CD4-positive, alpha-beta T cell treated with Interferon alpha-2 for 1 hour (primary cell): Measurements from ENCODE around the gene NOSTRIN.
"Not testable (repeated sequence)": the region's sequence is repeated elsewhere in the genome, so short reads cannot be mapped to it uniquely, and the experiment has no call there.

Source experiments
- DNase-seq, 2 donors: peaks; one replicate each; pipeline ENCODE4 v3.0.0-alpha.2; 2020 to 2022

Gene NOSTRIN

DNA sequence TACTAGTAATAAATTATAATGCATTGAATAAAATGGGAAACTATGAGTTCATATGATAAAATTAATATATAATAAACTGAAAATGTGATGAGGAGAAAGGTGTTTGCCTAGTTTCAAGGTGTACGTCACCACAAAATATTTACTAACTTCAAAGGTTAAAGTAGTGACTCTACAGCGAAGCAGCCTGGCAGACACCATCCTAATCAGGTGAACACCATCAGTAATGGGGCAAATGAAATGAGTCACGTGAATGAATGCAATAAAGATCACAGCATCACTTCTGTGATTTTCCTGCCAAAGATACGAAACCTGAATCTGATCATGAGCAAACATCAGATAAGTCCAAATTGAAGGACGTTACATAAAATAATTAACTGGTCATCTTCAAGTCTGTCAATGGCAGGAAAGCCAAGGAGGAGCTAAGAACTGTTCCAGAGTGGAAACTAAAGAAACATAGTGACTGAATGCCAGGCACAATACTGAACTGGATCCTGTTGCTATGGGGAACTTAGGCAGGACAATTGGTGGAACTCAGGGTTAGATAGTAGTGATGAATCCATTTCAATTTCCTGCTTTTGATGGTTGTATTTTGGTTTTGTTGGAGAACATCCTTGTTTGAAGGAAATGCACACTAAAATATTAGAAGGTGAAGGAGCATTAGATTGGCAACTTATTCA is 12.1 kb upstream of the NOSTRIN start:
- DNase-seq, result no peak

DNA sequence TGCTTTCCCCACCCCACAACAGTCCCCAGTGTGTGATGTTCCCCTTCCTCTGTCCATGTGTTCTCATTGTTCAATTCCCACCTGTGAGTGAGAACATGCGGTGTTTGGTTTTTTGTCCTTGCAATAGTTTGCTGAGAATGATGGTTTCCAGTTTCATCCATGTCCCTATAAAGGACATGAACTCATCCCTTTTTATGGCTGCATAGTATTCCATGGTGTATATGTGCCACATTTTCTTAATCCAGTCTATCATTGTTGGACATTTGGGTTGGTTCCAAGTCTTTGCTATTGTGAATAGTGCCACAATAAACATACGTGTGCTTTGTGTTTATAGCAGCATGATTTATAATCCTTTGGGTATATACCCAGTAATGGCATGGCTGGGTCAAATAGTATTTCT is 11.3 kb upstream of the NOSTRIN start:
- DNase-seq, result not testable (repeated sequence)

DNA sequence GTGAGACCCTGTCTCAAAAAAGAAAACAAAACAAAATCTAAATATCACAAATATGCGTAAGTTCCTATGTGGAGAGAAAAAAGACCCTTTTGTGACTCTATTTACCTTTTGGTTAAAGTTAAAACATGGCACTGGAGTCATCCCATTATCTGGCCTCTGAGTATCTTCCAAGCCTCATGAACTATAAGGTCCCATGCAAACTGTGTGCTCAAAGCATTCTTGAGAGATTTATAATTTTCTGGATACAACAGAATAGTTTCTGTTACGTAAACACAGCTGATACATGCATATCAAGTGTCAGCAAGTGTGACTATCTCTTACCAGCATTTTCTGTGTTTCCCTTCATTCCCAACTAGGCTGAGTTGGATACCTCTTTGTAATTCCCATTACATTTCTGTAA is 8.8 kb upstream of the NOSTRIN start:
- no peak for DNase-seq

DNA sequence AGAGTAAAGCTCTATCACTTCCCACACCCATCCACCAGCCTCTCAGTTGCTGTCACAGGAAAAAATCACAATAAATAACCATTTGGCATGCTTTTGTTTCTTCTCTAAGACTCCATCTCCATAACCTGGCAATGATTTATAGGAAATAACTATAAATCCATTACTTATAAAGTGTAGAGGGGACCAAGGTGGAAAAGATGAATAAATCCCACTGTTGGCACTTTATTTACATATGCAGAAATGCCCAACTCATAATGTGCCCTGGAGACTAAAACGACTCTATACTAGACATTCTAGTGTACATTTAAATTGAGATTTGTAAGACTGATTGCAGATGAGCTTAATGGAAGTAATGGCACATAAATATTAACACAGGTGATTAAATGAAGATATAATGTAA is 7.5 kb upstream of the NOSTRIN start:
- DNase-seq, result no peak

DNA sequence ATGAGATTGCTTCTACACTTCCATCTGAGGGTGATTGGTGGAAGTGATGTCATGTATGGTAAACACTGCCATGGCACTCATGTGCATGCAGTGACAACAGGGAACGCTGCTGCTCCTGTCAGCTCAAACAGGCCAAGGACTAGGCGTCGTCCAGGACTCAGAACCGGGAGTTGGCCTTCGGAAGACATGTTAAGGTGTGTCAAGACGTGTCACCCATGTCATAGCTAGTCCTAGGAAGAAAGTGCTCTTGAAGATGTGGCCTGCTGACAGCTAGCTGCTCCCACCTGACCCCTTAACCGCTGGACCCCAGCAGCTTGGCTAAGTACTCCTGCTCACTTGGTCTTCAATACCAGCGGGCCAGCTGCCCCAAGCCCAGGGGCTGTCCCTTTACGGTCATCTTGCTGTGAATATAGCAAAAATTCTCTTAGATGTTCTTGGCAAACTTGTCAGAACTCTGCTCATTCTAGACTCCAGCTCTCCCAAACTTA is 6.3 kb upstream of the NOSTRIN start:
- DNase-seq, result no peak

DNA sequence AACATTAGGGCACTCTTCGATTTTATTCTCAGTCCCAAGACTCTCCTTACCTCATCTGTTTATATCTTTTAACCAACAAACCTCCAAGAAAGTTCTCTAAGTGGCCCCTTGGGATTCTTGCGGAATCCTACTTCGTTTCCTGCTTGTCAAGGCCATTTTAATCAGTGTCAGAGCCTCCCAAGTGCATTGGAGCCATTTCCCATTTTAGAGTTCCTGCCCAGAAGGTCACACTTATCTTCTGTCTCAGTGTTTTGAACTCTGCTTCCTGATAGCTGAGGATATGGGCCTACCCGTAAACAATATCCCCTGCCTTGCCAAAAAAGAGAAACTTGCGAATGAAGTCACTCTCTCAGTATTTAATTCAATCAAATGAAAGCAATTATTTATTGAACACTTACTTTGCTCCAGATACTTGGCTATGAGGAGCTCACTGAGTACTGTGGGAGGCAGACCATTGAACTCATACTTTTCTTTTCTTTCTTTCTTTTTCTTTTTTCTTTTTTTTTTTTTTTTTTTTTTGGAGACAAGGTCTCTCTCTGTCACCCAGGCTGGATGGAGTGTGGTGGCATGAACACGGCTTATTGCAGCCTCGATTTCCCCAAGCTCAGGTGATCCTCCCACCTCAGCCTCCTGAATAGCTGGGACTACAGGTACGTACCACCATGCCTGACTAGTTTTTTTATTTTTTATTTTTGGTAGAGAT is 5.7 kb upstream of the NOSTRIN start:
- no peak for DNase-seq

DNA sequence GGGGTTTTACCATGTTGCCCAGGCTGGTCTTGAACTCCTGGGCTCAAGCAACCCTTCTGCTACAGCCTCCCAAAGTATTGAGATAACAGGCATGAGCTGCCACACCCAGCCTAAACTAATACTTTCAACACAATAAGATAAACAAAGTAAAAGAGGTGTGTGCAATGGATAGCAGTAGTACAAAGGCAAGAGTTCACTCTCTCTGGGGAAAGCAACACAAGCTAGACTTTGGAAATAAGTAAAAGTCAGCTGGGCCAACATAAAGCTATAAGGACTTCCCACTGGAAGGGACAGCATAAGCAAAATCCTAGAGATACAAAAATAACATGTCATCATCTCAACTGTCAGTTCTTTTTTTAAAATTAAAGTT is 5.2 kb upstream of the NOSTRIN start:
- no peak for DNase-seq

- no peak for DNase-seq
These were observed 4.2 kb upstream of the NOSTRIN start for GRCh38 chr2:168798076-168798887.

DNA sequence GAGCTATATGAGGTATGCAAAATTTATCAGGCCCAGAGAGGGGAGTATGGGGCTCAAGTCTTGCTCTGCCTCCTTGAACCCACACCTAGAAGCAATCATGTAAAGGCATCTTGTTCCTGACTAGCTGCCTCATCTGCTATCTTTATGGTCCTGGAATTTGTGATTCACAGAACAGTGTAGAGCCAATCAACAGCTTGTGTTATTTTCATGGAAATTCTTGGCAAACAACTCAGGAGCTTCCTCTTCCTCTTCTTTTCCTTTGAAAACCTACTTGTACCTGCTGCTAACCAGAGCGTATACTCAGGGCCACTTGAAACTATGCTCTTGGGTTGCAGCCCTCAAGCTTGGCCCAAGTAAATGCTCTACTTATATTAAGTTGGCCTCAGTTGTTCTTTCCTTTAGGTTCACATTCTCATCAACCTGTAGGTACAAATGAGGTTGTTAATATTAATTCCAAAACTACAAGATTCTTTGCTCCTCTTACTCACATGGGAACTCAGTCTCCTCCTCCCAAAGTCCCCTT is 3.5 kb upstream of the NOSTRIN start:
- DNase-seq, result no peak

- no peak for DNase-seq
These were observed 966 bp upstream of the NOSTRIN start for GRCh38 chr2:168801471-168801870.

- no peak for DNase-seq
These were observed 655 bp downstream of the NOSTRIN start for GRCh38 chr2:168802859-168803725.

- DNase-seq, result no peak
These were observed 1.8 kb downstream of the NOSTRIN start for GRCh38 chr2:168804214-168804613.

DNA sequence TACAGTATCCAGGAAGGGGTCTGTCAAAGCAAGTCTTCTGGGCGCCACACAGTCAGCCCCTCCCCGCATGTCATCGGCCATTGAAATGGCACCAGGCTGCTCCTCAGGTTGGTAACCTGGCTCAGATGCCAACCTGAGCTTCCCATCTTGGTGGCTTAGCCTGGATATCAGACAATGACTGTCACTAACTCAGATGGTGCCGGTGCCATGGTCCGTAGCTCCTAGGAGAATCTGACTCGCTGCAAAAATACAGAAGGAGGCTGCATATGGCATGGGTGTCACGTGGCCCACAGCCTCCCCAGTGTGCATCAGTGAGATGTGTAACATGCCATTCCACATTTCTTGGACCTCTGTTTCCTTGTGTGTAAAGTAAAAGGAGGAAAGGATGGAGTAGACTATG is 3.2 kb downstream of the NOSTRIN start:
- no peak for DNase-seq

DNA sequence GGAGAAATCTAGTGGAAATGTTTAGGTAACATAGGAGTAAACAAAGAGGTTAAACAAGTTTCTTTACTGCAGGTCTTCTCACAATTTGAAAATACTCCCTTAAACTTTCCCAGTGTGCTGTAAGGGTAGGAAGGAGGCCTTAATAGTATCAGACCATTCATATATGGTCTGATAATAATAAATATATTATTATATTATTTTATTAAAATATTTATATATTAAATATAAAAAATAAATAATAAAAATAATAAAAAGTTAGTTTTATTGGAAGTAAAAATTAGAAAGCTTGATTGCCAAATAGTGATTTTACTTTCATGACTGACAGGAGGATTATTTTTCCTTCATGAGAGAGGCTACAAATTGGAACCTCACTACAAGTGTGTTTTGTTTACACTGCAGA is 7.1 kb downstream of the NOSTRIN start:
- no peak for DNase-seq

- DNase-seq, result no peak
These were observed 7.8 kb downstream of the NOSTRIN start for GRCh38 chr2:168810235-168810634.

DNA sequence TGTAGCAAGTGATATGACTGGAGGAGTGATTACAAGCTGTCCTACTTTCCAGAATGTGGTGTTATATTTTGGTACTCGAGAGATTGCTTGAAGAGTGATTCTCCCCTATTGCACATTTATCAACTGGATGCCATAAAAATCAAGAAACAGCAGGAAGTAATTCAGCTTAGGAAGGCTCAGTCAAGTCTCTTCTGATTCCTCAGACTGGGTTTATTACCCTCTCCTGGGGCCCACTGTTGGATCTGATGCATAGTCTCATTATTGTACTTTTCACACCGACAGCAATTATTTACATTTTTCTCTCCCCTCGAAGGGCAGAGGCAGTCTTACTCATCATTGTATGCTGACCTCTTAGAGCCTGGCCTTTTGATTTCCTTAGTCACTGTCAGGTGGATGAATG is 9.3 kb downstream of the NOSTRIN start:
- no peak for DNase-seq

- no peak for DNase-seq
These were observed 11.6 kb downstream of the NOSTRIN start for GRCh38 chr2:168814046-168814445.

DNA sequence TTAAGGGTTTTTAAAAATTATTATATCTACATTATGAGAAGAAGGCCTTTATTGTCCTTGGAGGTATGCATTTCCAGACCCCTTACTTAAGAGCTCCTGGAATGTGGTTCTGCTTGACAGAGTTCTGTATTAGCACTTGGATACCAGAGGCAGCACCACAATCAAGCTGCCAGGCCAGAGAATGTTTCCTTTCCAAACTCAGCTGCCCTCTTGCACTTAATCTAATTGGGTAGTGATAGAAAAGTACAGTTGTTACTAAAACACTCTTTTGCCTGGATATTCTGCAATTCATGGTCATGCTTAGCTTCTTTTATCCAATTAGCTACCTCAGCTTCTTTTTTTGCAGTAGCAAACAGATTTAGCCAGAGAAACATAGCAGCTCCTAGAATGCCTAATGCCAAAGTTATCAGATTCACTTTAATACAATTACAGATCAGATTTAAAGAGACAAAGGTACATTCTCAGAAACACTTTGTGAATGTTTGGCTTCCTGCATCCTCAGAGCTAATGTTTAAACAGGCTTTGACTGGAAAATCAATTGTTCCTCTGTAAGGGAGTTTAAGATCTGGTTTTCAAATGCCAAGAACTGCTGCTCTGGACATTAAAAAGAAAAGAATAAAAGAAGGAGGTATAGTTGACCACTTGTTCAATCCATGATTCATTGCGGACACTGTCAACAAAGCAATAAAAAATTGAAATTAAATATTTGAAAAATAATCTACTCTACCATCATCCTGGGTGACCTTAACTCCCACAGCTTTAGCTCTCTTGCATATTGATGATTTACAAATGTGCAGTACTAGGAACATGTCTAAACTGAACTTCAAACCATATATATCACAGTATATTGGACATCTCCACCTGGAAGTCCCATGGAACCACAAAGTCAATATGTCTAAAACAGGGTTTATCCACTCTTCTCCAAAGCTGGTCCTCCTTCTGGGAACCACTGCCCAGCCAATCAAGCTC is 12.8 kb downstream of the NOSTRIN start:
- DNase-seq, result no peak

DNA sequence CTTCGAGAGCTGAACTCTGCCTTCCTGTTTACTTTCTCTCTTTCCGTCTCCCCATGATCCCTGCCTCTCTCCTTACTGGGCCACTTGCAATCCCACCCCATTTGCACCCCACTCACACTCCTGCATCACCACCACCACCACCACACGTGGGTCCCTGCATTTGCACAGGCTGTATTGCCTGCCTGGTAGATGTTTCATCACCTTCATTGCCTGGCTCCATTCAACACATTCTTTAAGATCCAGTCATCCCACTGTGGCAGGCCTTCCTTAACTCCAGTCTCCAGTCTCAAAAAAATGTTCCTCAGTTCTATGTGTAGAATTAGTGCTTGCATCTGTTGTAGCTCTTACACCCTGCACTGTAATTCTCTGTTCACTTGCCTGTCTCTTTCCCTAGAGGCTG is 13.9 kb downstream of the NOSTRIN start:
- no peak for DNase-seq

DNA sequence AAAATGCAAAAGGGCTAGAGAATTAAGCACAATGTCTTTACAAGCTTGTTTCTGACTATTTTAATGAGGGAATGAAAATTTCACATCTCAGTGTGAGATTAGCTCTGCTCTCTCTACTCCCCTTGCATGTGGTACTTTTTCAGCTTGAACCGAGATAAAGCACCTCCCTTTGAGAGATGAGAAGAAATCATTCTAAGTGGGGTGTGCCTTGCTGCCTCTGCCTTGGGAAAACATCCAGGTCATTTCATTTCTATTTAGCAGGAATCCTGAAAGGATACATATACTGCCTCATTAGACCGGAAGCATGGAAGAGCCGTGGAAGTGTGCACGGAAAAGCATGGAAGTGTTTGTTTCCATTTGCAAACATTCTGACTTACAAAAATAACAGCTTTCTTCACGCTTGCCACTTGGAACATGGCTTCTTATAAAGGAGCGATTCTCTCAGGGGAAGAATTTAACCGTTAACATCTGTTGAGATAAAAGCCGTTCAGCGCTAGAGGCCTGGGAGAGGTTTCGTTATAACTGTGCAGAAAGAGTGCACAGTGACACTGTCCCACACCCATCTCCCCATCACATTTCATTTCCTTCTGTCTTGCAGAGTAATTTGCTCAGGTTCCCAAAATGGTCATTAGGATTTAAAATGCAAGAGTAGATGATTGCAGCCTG is 16.7 kb downstream of the NOSTRIN start:
- DNase-seq, result no peak
